Activated CD8-positive, alpha-beta memory T cell treated with anti-CD3 and anti-CD28 coated beads, Interleukin-2, amount 50 U/mL, for 24 hours (primary cell): ENCODE results near the gene BORCS6.
"Not testable (repeated sequence)": the region's sequence is repeated elsewhere in the genome, so short reads cannot be mapped to it uniquely, and the experiment has no call there.

Source experiments
- DNase-seq: peaks from one replicate; pipeline ENCODE4 v3.0.0-alpha.2; 2020; ENCODE audit errors: extremely low read depth

BORCS6 gene

GRCh38 chr17:8189711-8190477 is at the start of gene BORCS6:
TSS of gene BORCS6 (minus strand) at chr17:8190180. CDS start at chr17:8190140, 40 bp downstream.
- DNase-seq: peak; percentile 91

GRCh38 chr17:8237886-8238285 is 47.9 kb upstream of the BORCS6 start:
- no peak for DNase-seq

- DNase-seq: no peak
Measured at GRCh38 chr17:8237175-8237574, 47.2 kb upstream of the BORCS6 start.

GRCh38 chr17:8235676-8236075 is 45.7 kb upstream of the BORCS6 start:
- no peak for DNase-seq

GRCh38 chr17:8234361-8235270 is 44.6 kb upstream of the BORCS6 start:
- no peak for DNase-seq

GRCh38 chr17:8231701-8232100 is 41.7 kb upstream of the BORCS6 start:
- no peak for DNase-seq

- DNase-seq: no peak
Measured at GRCh38 chr17:8227238-8227581, 37.2 kb upstream of the BORCS6 start.

GRCh38 chr17:8226536-8227237 is 36.7 kb upstream of the BORCS6 start:
- peak; percentile 26 for DNase-seq

GRCh38 chr17:8225813-8226535 is 36.0 kb upstream of the BORCS6 start:
- peak; percentile 67 for DNase-seq

GRCh38 chr17:8224891-8225812 is 35.2 kb upstream of the BORCS6 start:
- no peak for DNase-seq

- DNase-seq: peak; percentile 24
Measured at GRCh38 chr17:8223356-8224126, 33.6 kb upstream of the BORCS6 start.

- peak; percentile 78 for DNase-seq
Measured at GRCh38 chr17:8222630-8223355, 32.8 kb upstream of the BORCS6 start.

GRCh38 chr17:8222380-8222629 is 32.3 kb upstream of the BORCS6 start:
- DNase-seq: no peak

GRCh38 chr17:8221663-8222379 is 31.8 kb upstream of the BORCS6 start:
- peak; percentile 81 for DNase-seq

GRCh38 chr17:8220783-8221662 is 31.0 kb upstream of the BORCS6 start:
- peak; percentile 92 for DNase-seq

- not testable (repeated sequence) for DNase-seq
Measured at GRCh38 chr17:8214000-8214399, 24.0 kb upstream of the BORCS6 start.

GRCh38 chr17:8212312-8213180 is 22.6 kb upstream of the BORCS6 start:
- DNase-seq: no peak
